ENCODE measurements around the gene USP11. TPM values are rescaled to one million over a fixed set of nuclear protein-coding genes. Genes with fewer than 3 reads are reported as not detected.

The USP11 gene
- total RNA-seq, 1 experiment from 2014 or later = 153 TPM

DNA sequence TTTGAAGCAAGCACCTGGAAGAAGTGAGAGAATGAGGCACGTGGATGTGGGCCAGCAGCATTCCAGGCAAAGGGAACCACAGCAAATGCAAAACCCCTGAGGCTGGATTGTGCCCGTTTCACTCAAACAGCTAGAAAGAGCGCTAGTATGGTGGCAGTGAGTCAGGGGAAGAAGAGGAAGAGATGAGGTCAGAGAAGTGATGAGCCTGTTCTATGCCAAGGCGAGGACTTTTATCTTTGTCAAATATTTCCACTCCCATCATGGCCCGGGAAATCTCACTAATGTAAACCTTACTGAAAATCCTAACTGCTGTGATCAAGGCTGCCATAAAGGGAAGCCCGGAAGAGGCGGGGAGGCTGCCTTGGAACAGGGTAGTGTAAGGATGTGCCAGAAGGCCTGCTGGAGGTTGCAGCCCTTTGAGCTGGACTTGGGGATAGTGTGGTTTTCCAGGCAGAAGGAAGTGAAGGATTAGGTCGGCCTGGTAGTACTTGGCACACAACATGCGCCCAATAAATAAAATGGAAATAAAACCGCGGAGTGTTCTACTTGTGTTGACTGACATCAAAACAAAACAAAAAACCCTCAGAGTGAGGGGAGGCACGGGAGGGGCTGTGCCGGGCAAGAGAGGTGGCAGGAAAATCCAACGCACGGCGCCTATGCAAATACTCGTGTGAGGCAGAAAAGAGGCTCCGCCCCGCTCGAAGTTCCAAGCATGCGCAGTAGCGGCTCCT is 15.5 kb upstream of the USP11 start:
- Histone ChIP-seq H3K9me3 (ENCODE audit: control insufficient read depth, low read depth, low read length) (no peaks in the 10 kb centered on the region), H4K91ac (ENCODE audit: insufficient read length, low read depth, low read length) (no peak overlapping the region), H2BK15ac (ENCODE audit: low read depth, low read length) (no peak overlapping the region), H3K14ac (ENCODE audit: insufficient read depth, low read length) (peak overlapping the region; percentile 6; the same call in 1 of the 2 replicates), H3K79me2 (ENCODE audit: insufficient read depth, low read length) (peaks cover 25% of the 10 kb centered on the region; the same call in 1 of the 2 replicates), H3T11ph (ENCODE audit: low read length) (no peak overlapping the region), H2AK5ac (ENCODE audit: insufficient read length, low read length) (no peak overlapping the region), H2BK5ac (ENCODE audit: insufficient read length, low read length) (no peak overlapping the region), H3K18ac (ENCODE audit: insufficient read length, low read depth, low read length) (peak overlapping the region; percentile 50), H2BK12ac (ENCODE audit: insufficient read length, low read depth, low read length) (no peak overlapping the region), H3K79me1 (ENCODE audit: insufficient read depth, low read depth, low read length, poor library complexity, severe bottlenecking) (peaks cover 5% of the 10 kb centered on the region), H3K4me2 (ENCODE audit: insufficient read depth, insufficient read length, low read length) (peak overlapping the region; percentile 79), H3K9ac (ENCODE audit: extremely low read depth, insufficient read length, low read length) (peak overlapping the region; percentile 49), H3K23ac (ENCODE audit: insufficient read length, low read depth, low read length) (no peak overlapping the region), H3K56ac (ENCODE audit: insufficient read length, low read depth, low read length) (no peak overlapping the region), H2BK120ac (ENCODE audit: low read depth, low read length, poor library complexity, severe bottlenecking) (no peak overlapping the region), H4K8ac (replicated peaks; ENCODE audit: insufficient read length, low read depth, low read length) (no peak overlapping the region), H2AFZ (ENCODE audit: low read length) (no peak overlapping the region), H4K5ac (ENCODE audit: insufficient read length, low read depth, low read length) (no peak overlapping the region), H3K23me2 (ENCODE audit: insufficient read length, low read depth, low read length, poor library complexity, severe bottlenecking) (peaks cover 14% of the 10 kb centered on the region), H3K27me3 (ENCODE audit: insufficient read depth, low read length) (no peaks in the 10 kb centered on the region), H3K27ac (ENCODE audit: insufficient read length, low read depth, low read length) (peak overlapping the region; percentile 69), H3K4ac (ENCODE audit: low read depth, low read length) (no peak overlapping the region), H3K4me1 (ENCODE audit: insufficient read depth, low read length) (peaks cover 6% of the 10 kb centered on the region; the same call in 1 of the 2 replicates), H4K20me1 (ENCODE audit: control insufficient read depth, insufficient read depth, insufficient read length) (no peaks in the 10 kb centered on the region), H2BK20ac (ENCODE audit: low read depth, low read length, poor library complexity, severe bottlenecking) (no peak overlapping the region)
- TF ChIP-seq CTCF (conservative IDR thresholded peaks at IDR 0.05) = no peak
- peak; percentile 53 for DNase-seq
- Mint-ChIP-seq H3K27me3 (ENCODE audit: low read depth) (no peaks in the 10 kb centered on the region; the same call in 1 of the 2 replicates), H3K36me3 (ENCODE audit: insufficient read depth in 1 of 3, low read depth in 3 of 3) (peaks cover 50 to 65% (median 65%) of the 10 kb centered on the region in 3 experiments), H3K4me1 (peaks cover 36 to 38% of the 10 kb centered on the region in 2 experiments), H3K4me3 (peak overlapping the region; percentile 92 to 96), H3K27ac (peak overlapping the region; percentile 93 to 96 (median 95)), H3K9me3 (peaks cover 0 to 2% of the 10 kb centered on the region in 2 experiments; a peak in 2 of 5 replicates)
- whole genome bisulfite sequencing (ENCODE audit: extremely low coverage, insufficient read length, low lambda C conversion rate) = no CpG with 5 or more reads among the region's 22 CpGs
